Ascending aorta (tissue), 2 donors: ENCODE measurements around the gene NINL. TPM values are rescaled to one million over a fixed set of nuclear protein-coding genes. Genes with fewer than 3 reads are reported as not detected.
A peak's percentile ranks its signal among the peaks of the same experiment; 100 is the strongest.

Source experiments
- DNase-seq, 2 donors: peaks; one replicate each; pipeline ENCODE4 v3.0.0-alpha.2; 2019; ENCODE audit warnings: low spot score in 2 of 2
- H3K27ac ChIP-seq, 2 donors: fragments of 200-600 bp; sonication (generic); one replicate each; pipeline ENCODE4 v1.5.1; 2016 to 2017; ENCODE audit warnings: mild to moderate bottlenecking in 1 of 2
- H3K27me3 ChIP-seq: fragments of 200-600 bp; sonication (generic); one replicate; pipeline ENCODE4 v1.5.1; 2017
- H3K36me3 ChIP-seq, 2 donors: fragments of 200-600 bp; sonication (generic); one replicate each; pipeline ENCODE4 v1.5.1; 2016
- H3K4me1 ChIP-seq, 2 donors: fragments of 200-600 bp; sonication (generic); one replicate each; pipeline ENCODE4 v1.5.1; 2016 to 2017; ENCODE audit warnings: mild to moderate bottlenecking in 1 of 2
- H3K4me3 ChIP-seq, 2 donors: fragments of 200-600 bp; sonication (generic); one replicate each; pipeline ENCODE4 v1.5.1; 2016 to 2017; ENCODE audit warnings: mild to moderate bottlenecking in 1 of 2
- H3K9me3 ChIP-seq, 2 donors: fragments of 200-600 bp; sonication (generic); one replicate each; pipeline ENCODE4 v1.5.1; 2016
- CTCF ChIP-seq, 3 experiments: fragments of 200-600 bp in 2 of 3; fragments of 450-650 bp in 1 of 3; sonication (generic) in 2 of 3; IDR thresholded peaks; one replicate each; pipeline ENCODE4 v1.5.1; 2016 to 2019; ENCODE audit warnings: antibody characterized with exemption in 3 of 3, mild to moderate bottlenecking in 1 of 3, moderate library complexity in 1 of 3
- intact Hi-C: fragments of 100-400 bp; cut with DNase I; formaldehyde crosslinking; loops from one replicate; pipeline ENCODE4 v1.15.1; 2023
- total RNA-seq: library from RNA; depleted of rRNA; stranded (reverse); fragments of >200 nt; gene quantifications from one replicate; pipeline ENCODE4 v1.1.0, GENCODE V29; 2016

The NINL gene
- total RNA-seq, 1 donor from 2014 or later = 18.0 TPM

- no peak overlapping the region for H3K27ac ChIP-seq
- no peaks in the 10 kb centered on the region for H3K27me3 ChIP-seq
- no peak for DNase-seq
- H3K9me3 ChIP-seq = no peaks in the 10 kb centered on the region
- TF ChIP-seq CTCF (IDR thresholded peaks at IDR 0.05) = no peak
- intact Hi-C loops = no loop called here
- no peaks in the 10 kb centered on the region for H3K36me3 ChIP-seq
- H3K4me1 ChIP-seq = no peaks in the 10 kb centered on the region
- H3K4me3 ChIP-seq = no peak overlapping the region
Measured at GRCh38 chr20:25437153-25437581, 148.2 kb downstream of the NINL start.

- intact Hi-C loops = no loop called here
- Histone ChIP-seq H3K36me3 (no peaks in the 10 kb centered on the region), H3K4me1 (no peaks in the 10 kb centered on the region), H3K27ac (no peak overlapping the region), H3K9me3 (no peaks in the 10 kb centered on the region), H3K4me3 (no peak overlapping the region), H3K27me3 (no peaks in the 10 kb centered on the region)
- DNase-seq = no peak
- no peak for TF ChIP-seq CTCF (IDR thresholded peaks at IDR 0.05)
Measured at GRCh38 chr20:25424536-25424935, 160.8 kb downstream of the NINL start.

GRCh38 chr20:25422032-25422431 is 163.3 kb downstream of the NINL start:
- TF ChIP-seq CTCF (IDR thresholded peaks at IDR 0.05) = no peak
- H3K36me3 ChIP-seq = no peaks in the 10 kb centered on the region
- no peaks in the 10 kb centered on the region for H3K4me1 ChIP-seq

GRCh38 chr20:25421102-25421501 is 164.2 kb downstream of the NINL start:
- H3K36me3 ChIP-seq = no peaks in the 10 kb centered on the region
- H3K4me3 ChIP-seq = no peak overlapping the region
- no peaks in the 10 kb centered on the region for H3K4me1 ChIP-seq
- intact Hi-C loops = no loop called here
- no peak overlapping the region for H3K27ac ChIP-seq
- H3K27me3 ChIP-seq = no peaks in the 10 kb centered on the region
- no peak for DNase-seq
- TF ChIP-seq CTCF (IDR thresholded peaks at IDR 0.05) = no peak
- no peaks in the 10 kb centered on the region for H3K9me3 ChIP-seq

More at GRCh38 chr20:25422032-25422431, 163.3 kb downstream of the NINL start:
- H3K27me3 ChIP-seq = no peaks in the 10 kb centered on the region
- no peak for DNase-seq
- no peak overlapping the region for H3K27ac ChIP-seq
- H3K4me3 ChIP-seq = no peak overlapping the region
- intact Hi-C loops = no loop called here
- no peaks in the 10 kb centered on the region for H3K9me3 ChIP-seq

GRCh38 chr20:25418776-25419175 is 166.6 kb downstream of the NINL start:
- intact Hi-C loops = no loop called here
- H3K27ac ChIP-seq = no peak overlapping the region
- no peak for TF ChIP-seq CTCF (IDR thresholded peaks at IDR 0.05)

GRCh38 chr20:25408890-25409289 is 176.4 kb downstream of the NINL start:
- TF ChIP-seq CTCF (IDR thresholded peaks at IDR 0.05) = no peak
- H3K4me1 ChIP-seq = peaks cover 0 to 13% of the 10 kb centered on the region in 2 donors
- no peaks in the 10 kb centered on the region for H3K9me3 ChIP-seq
- H3K27ac ChIP-seq = no peak overlapping the region
- no peaks in the 10 kb centered on the region for H3K27me3 ChIP-seq
- H3K36me3 ChIP-seq = no peaks in the 10 kb centered on the region
- intact Hi-C loops = no loop called here
- H3K4me3 ChIP-seq = no peak overlapping the region
- peak in 1 of 2 donors; percentile 15 for DNase-seq

More at GRCh38 chr20:25418776-25419175, 166.6 kb downstream of the NINL start:
- Histone ChIP-seq H3K36me3 (no peaks in the 10 kb centered on the region), H3K4me3 (no peak overlapping the region), H3K27me3 (no peaks in the 10 kb centered on the region), H3K9me3 (no peaks in the 10 kb centered on the region), H3K4me1 (no peaks in the 10 kb centered on the region)
- DNase-seq = no peak
